Measurements from ENCODE around the gene SLC6A7. TPM values are rescaled to one million over a fixed set of nuclear protein-coding genes. Genes with fewer than 3 reads are reported as not detected.
"Not testable (repeated sequence)": the region's sequence is repeated elsewhere in the genome, so short reads cannot be mapped to it uniquely, and the experiment has no call there.

Gene SLC6A7
- polyA plus RNA-seq, 1 experiment, result not detected

GRCh38 chr5:150246429-150246828 is 56.6 kb downstream of the SLC6A7 start:
- CTCF ChIA-PET, result interaction anchor here (0.7 kb wide), 2 partner anchors 21 to 105 kb away, joined by 3 to 4 read pairs; no protein-coding TSS in a partner anchor
- no peak for DNase-seq (ENCODE audit: low read depth, low spot score)
- TF ChIP-seq CTCF (IDR thresholded peaks at IDR 0.05; ENCODE audit: low read depth, low read length), result no peak
- H3K27me3 ChIP-seq (ENCODE audit: control insufficient read depth, insufficient read depth, low read length), result peaks cover 2% of the 10 kb centered on the region
- H3K4me3 ChIP-seq (ENCODE audit: low read depth, low read length), result no peak overlapping the region
- POLR2A ChIA-PET, result no interaction called here
- no peak overlapping the region for H3K27ac ChIP-seq (ENCODE audit: low read depth, low read length)
- H3K9me3 ChIP-seq (ENCODE audit: control insufficient read depth, insufficient read depth, low read length), result no peaks in the 10 kb centered on the region; the same call in 1 of the 2 replicates

GRCh38 chr5:150246835-150247234 is 57.0 kb downstream of the SLC6A7 start:
- no peak overlapping the region for H3K4me3 ChIP-seq (ENCODE audit: low read depth, low read length)
- POLR2A ChIA-PET, result no interaction called here
- H3K27ac ChIP-seq (ENCODE audit: low read depth, low read length), result no peak overlapping the region
- H3K9me3 ChIP-seq (ENCODE audit: control insufficient read depth, insufficient read depth, low read length), result no peaks in the 10 kb centered on the region; the same call in 1 of the 2 replicates
- TF ChIP-seq CTCF (IDR thresholded peaks at IDR 0.05; ENCODE audit: low read depth, low read length), result no peak
- CTCF ChIA-PET, result interaction anchor here (0.7 to 1.6 kb wide), 3 partner anchors 22 to 104 kb away, joined by 3 to 4 read pairs (median 3); no protein-coding TSS in a partner anchor
- no peak for DNase-seq (ENCODE audit: low read depth, low spot score)
- H3K27me3 ChIP-seq (ENCODE audit: control insufficient read depth, insufficient read depth, low read length), result peaks cover 2% of the 10 kb centered on the region

GRCh38 chr5:150247726-150248125 is 57.9 kb downstream of the SLC6A7 start:
- Histone ChIP-seq H3K4me3 (ENCODE audit: low read depth, low read length) (no peak overlapping the region), H3K27ac (ENCODE audit: low read depth, low read length) (no peak overlapping the region), H3K27me3 (ENCODE audit: control insufficient read depth, insufficient read depth, low read length) (no peaks in the 10 kb centered on the region), H3K9me3 (ENCODE audit: control insufficient read depth, insufficient read depth, low read length) (no peaks in the 10 kb centered on the region; the same call in 1 of the 2 replicates)
- CTCF ChIA-PET, result interaction anchor here (1.6 kb wide), 1 partner anchor 103 kb away, joined by 3 read pairs; no protein-coding TSS in a partner anchor
- no peak for TF ChIP-seq CTCF (IDR thresholded peaks at IDR 0.05; ENCODE audit: low read depth, low read length)
- POLR2A ChIA-PET, result no interaction called here
- no peak for DNase-seq (ENCODE audit: low read depth, low spot score)

GRCh38 chr5:150248493-150248892 is 58.6 kb downstream of the SLC6A7 start:
- H3K9me3 ChIP-seq (ENCODE audit: control insufficient read depth, insufficient read depth, low read length); POLR2A ChIA-PET; H3K27me3 ChIP-seq (ENCODE audit: control insufficient read depth, insufficient read depth, low read length); H3K4me3 ChIP-seq (ENCODE audit: low read depth, low read length); H3K27ac ChIP-seq (ENCODE audit: low read depth, low read length); DNase-seq (ENCODE audit: low read depth, low spot score): not testable (repeated sequence)
- CTCF ChIA-PET, result interaction anchor here (1.6 kb wide), 1 partner anchor 102 kb away, joined by 3 read pairs; no protein-coding TSS in a partner anchor

- CTCF ChIA-PET, result interaction anchor here (0.6 kb wide), 1 partner anchor 14 kb away, joined by 3 read pairs; no protein-coding TSS in a partner anchor
- Histone ChIP-seq H3K9me3 (ENCODE audit: control insufficient read depth, insufficient read depth, low read length) (no peaks in the 10 kb centered on the region; the same call in 1 of the 2 replicates), H3K4me3 (ENCODE audit: low read depth, low read length) (no peak overlapping the region), H3K27ac (ENCODE audit: low read depth, low read length) (no peak overlapping the region), H3K27me3 (ENCODE audit: control insufficient read depth, insufficient read depth, low read length) (no peaks in the 10 kb centered on the region)
- TF ChIP-seq CTCF (IDR thresholded peaks at IDR 0.05; ENCODE audit: low read depth, low read length), result no peak
- no peak for DNase-seq (ENCODE audit: low read depth, low spot score)
- POLR2A ChIA-PET, result interaction anchor here (0.8 kb wide), 1 partner anchor 43 kb away, joined by 3 read pairs; no protein-coding TSS in a partner anchor
Measured at GRCh38 chr5:150248946-150249345, 59.1 kb downstream of the SLC6A7 start.

Measured in AG04450 (cell line).